Right hindlimb (tissue), 1 donor: ENCODE measurements around the gene EPS8L1.
A peak's percentile ranks its signal among the peaks of the same experiment; 100 is the strongest.
"Not testable (repeated sequence)": the region's sequence is repeated elsewhere in the genome, so short reads cannot be mapped to it uniquely, and the experiment has no call there.

Source experiments
- DNase-seq: peaks from one replicate; pipeline ENCODE4 v3.0.0-alpha.2; 2018

Gene EPS8L1

GRCh38 chr19:55050749-55051532 lies 24.7 kb upstream of the EPS8L1 start:
- no peak for DNase-seq

DNA sequence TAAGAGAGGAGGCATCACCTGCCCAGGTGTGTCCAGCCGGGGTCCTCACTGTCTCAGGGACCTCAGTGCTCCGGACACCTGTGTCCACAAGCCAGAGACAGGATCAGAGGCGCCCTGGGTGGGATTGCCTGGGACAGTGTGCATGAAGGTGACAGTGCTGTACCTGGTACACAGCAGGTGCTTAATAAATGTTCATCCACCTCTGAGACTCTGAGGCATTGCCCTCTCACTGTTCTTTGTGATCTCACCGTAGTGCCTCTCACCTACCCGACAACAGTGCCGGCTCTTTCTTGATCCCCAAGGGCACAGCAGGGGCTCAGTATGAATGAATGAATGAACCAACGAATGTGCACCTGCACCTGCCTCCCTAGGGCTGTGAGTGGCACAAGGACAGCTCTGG lies 21.9 kb upstream of the EPS8L1 start:
- DNase-seq: no peak

GRCh38 chr19:55056827-55057226 lies 18.8 kb upstream of the EPS8L1 start:
- no peak for DNase-seq

DNA sequence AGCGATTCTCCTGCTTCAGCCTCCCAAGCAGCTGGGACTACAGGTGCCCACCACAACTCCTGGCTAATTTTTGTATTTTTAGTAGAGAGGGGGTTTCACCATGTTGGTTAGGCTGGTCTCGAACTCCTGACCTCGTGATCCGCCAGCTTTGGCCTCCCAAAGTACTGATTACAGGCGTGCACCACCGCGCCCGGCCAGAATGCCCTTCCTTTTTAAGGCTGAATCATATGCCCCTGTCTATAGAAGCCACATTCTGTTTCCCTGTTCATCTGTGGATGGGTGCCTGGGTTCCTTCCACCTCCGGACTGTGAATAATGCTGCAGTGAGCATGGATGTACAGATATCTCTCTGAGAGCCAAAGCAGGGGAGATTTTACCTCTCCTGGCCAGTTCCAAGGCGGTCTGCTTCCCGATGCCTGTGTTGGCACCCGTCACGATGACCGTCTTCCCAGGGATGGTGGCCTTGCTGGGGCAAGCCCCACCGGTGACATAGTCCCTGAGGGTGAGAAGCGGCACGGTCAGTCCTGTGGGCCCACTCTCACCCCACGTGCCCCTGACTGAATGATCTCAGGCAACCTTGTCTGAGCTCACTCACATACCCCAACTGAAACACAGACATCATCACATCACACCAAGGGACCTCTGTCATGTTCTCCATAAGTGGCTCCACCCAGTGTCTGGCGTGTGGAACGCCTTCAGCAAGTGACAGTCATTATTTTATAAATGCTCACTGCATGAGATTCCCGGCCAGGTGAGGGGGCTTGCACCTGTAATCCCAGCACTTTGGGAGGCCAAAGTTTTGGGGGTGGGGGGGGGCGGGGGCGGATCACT lies 16.7 kb upstream of the EPS8L1 start:
- DNase-seq: no peak

- DNase-seq: not testable (repeated sequence)
Measured at GRCh38 chr19:55060287-55060686, 15.4 kb upstream of the EPS8L1 start.

- DNase-seq: peak; percentile 97
Measured at GRCh38 chr19:55062735-55063491, 12.8 kb upstream of the EPS8L1 start, which contains the start of gene RDH13. RDH13 (minus strand) TSS chr19:55063148; CDS start chr19:55063032, 116 bp downstream.

- no peak for DNase-seq
Measured at GRCh38 chr19:55063492-55063843, 12.2 kb upstream of the EPS8L1 start.

DNA sequence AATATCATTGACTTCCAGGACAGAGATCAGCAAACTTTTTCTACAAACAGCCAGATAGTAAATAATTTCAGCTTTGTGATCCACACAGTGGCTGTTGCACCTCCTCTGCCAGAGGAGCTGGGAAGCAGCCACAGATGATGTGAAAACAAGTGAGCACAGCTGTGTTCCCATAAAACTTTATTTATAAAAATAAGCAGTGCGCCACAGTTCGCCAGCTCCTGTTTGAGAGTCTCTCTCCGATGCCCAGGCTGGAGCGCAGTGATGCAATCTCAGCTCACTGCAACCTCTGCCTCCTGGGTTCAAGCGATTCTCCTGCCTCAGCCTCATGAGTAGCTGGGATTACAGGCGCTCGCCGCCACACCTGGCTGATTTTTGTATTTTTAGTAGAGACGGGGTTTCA lies 10.2 kb upstream of the EPS8L1 start:
- DNase-seq: not testable (repeated sequence)

DNA sequence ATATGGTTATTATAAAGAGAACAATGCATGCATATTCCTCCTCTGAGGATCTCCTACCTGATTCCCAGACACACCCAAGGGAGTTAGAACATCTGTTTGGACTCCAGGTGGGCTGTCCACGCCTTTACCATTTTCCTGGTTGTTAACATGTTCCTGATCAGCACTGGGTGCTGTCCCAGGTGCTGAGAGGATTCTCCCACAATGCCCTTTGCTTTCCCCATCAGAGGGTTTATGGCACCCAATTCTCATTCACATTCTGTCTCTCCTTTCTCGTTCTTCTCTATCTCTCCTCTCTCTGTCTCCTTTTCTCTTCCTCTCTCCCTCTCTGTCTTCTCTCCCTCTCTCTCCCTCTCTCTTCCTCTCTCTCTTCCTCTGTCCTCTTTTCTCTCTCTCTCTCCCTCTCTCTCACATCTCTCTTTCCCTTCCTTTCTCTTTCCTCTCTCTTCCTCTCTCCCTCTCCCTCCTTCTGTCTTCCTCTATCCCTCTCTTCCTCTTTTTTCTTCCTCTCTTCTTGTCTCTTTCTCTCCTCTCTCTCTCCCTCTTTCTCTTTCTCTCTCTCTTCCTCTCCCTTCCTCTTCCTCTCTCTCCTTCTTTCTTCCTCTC lies 9.5 kb upstream of the EPS8L1 start:
- no peak for DNase-seq

- DNase-seq: no peak
Measured at GRCh38 chr19:55067869-55068268, 7.8 kb upstream of the EPS8L1 start.

DNA sequence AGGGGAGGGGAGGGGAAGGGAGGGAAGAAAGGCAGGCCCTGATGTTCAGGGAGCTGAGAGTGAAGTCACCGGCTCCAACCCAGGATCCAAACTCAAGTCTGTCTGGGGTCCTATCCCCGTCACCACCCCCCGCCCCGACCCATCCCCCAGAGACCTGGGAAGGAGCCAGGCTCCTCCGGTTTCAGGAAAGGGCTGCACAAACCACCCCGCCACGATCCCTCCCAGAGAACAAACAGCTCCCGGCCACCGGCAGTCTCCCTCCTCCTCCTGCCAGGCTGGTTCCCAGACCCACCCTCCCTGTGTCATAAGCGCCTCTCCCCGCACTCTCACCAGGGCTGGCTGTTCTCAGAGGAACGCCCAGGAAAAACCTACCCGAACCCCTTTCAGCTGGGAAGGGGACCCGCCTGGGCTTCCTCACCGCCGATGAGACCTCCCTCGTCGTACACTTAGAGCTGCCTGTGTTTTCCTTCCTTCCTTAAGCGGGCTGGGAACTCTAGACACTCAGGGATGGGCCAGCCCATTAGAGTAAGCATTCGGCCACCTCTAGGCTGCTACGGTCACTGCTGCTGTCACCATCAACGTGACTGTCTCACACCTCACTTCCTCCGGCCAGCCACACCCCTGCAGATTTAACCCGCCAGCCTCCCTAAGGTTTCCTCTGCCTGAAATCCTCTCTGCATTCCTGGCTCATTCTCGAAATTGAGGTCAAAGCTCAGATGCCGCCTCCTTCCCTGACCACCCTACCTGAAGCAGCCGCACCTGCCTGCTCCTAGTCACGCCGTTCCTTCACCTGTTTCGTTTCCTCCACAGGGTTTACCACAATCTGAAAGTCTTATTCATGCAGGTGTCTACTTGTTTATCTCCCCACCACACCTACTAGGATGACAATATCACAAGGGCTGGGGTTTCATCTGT lies 6.5 kb upstream of the EPS8L1 start:
- no peak for DNase-seq

- no peak for DNase-seq
Measured at GRCh38 chr19:55069865-55070197, 5.8 kb upstream of the EPS8L1 start.

- no peak for DNase-seq
Measured at GRCh38 chr19:55070466-55071128, 5.1 kb upstream of the EPS8L1 start.

DNA sequence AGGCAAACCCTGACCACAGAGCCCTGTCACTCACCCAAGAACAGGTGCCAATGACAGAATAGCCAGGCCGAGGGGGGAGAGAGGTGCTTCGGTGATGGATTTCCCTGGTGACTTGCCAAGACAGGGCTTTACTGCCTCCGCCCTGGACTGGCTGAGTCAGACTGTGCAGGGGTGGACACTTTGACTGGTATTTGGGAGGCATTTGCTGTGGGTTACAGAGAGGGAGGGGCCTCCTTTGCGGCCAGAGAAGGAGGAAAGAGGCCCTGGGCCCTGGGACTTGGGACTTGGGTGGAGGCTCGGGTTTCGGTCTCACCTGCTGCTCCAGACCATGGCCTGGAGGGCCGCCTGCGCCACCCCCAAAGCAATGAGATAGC lies 4.6 kb upstream of the EPS8L1 start:
- DNase-seq: no peak

GRCh38 chr19:55071913-55072312 lies 3.8 kb upstream of the EPS8L1 start:
- DNase-seq: no peak

DNA sequence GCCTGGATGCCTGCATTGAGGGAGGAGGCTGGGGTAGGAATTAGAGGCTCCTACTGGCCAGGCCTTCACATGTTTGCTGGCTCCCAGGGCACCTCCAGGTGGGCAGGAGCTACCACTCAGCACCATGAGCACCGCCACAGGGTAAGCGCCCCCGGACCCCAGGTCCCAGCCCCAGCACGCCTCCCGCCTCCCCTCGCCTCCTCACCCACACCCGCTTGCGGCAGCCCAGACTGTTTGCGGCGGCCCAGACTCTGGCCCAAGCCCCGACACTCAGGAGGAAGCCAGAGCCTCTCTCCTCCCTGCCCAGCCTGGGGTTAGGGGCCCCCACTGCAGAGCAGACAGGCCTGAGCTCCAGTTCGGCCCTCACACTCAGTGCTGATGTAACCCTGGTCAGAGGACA lies 652 bp downstream of the EPS8L1 start:
- DNase-seq: no peak

DNA sequence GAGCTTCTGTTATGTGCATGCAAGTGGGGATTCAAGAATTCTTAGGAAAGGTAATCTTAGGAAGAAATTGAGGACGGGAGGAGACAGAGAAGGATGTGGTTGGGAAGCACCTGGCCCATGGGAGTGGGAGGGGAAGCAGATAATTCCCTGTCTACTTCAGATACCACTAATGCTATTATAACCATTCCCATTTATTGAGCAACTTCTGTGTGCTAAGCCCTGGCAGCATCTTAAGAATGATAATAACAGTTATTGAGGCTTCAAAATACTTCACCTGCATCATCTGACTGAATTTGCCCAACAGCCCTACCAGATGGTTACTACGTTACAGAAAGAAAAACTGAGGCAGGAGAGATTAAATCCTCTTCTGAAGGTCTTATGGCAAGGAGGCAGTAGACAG lies 1.4 kb downstream of the EPS8L1 start:
- DNase-seq: no peak

GRCh38 chr19:55078996-55079395 lies 3.3 kb downstream of the EPS8L1 start:
- no peak for DNase-seq

- DNase-seq: no peak
Measured at GRCh38 chr19:55079400-55080038, 3.9 kb downstream of the EPS8L1 start.

- DNase-seq: peak; percentile 70
Measured at GRCh38 chr19:55080121-55080967, 4.7 kb downstream of the EPS8L1 start.
